ENCODE data around the gene IQCK. TPM values are rescaled to one million over a fixed set of nuclear protein-coding genes. Genes with fewer than 3 reads are reported as not detected.
A peak's percentile ranks its signal among the peaks of the same experiment; 100 is the strongest.

Gene IQCK
- polyA plus RNA-seq, 3 donors = 0.52 to 1.2 (median 0.58) TPM

- Histone ChIP-seq H3K9me3 (replicated peaks in 1 of 2; ENCODE audit: control insufficient read depth in 1 of 2, insufficient read depth in 1 of 2, low read length in 2 of 2) (no peaks in the 10 kb centered on the region), H3K27ac (ENCODE audit: low read depth in 1 of 2, low read length in 2 of 2) (no peak overlapping the region), H3K4me2 (replicated peaks; ENCODE audit: extremely low read depth, low read length, poor library complexity, severe bottlenecking) (no peak overlapping the region), H2AFZ (ENCODE audit: insufficient read depth, low read depth, low read length, poor library complexity, severe bottlenecking) (no peak overlapping the region), H3K36me3 (replicated peaks in 1 of 2; ENCODE audit: control insufficient read depth in 1 of 2, insufficient read depth in 2 of 2, low read length in 2 of 2) (no peaks in the 10 kb centered on the region), H3K79me2 (ENCODE audit: insufficient read depth, low read length) (no peaks in the 10 kb centered on the region), H3K27me3 (ENCODE audit: control insufficient read depth in 2 of 2, insufficient read depth in 2 of 2, low read length in 2 of 2) (no peaks in the 10 kb centered on the region), H3K9ac (ENCODE audit: insufficient read depth, low read length, poor library complexity, severe bottlenecking) (no peak overlapping the region), H4K20me1 (ENCODE audit: insufficient read depth, low read length) (no peaks in the 10 kb centered on the region), H3K4me1 (ENCODE audit: control insufficient read depth in 1 of 2, insufficient read depth in 2 of 2, low read length in 2 of 2) (peaks cover 0 to 2% of the 10 kb centered on the region in 2 donors), H3K4me3 (replicated peaks in 1 of 3; ENCODE audit: low read depth in 2 of 3, low read length in 3 of 3) (no peak overlapping the region)
- 96% methylated on average over 4 of the region's 9 CpGs for WGBS (ENCODE audit: insufficient coverage)
- Mint-ChIP-seq H3K9me3 (no peaks in the 10 kb centered on the region), H3K4me1 (peaks cover 8% of the 10 kb centered on the region), H3K36me3 (no peaks in the 10 kb centered on the region), H3K27ac (no peak overlapping the region), H3K4me3 (no peak overlapping the region), H3K27me3 (ENCODE audit: low read depth in 3 of 3) (no peaks in the 10 kb centered on the region)
- DNase-seq = no peak
- TF ChIP-seq CTCF (IDR thresholded peaks at IDR 0.05) = no peak
- intact Hi-C loops (cut with micrococcal nuclease) = loop anchor here in 1 of 2 donors (5.0 kb wide), 1 partner anchor 38 kb away; no protein-coding TSS in a partner anchor
Observed at GRCh38 chr16:19735074-19735867, 17.2 kb downstream of the IQCK start.

GRCh38 chr16:19737306-19738038, 19.4 kb downstream of the IQCK start:
- Histone ChIP-seq H3K9ac (ENCODE audit: insufficient read depth, low read length, poor library complexity, severe bottlenecking) (no peak overlapping the region), H3K4me2 (replicated peaks; ENCODE audit: extremely low read depth, low read length, poor library complexity, severe bottlenecking) (no peak overlapping the region), H3K4me1 (ENCODE audit: control insufficient read depth in 1 of 2, insufficient read depth in 2 of 2, low read length in 2 of 2) (peaks cover 0 to 2% of the 10 kb centered on the region in 2 donors), H3K36me3 (replicated peaks in 1 of 2; ENCODE audit: control insufficient read depth in 1 of 2, insufficient read depth in 2 of 2, low read length in 2 of 2) (no peaks in the 10 kb centered on the region), H4K20me1 (ENCODE audit: insufficient read depth, low read length) (no peaks in the 10 kb centered on the region), H3K9me3 (replicated peaks in 1 of 2; ENCODE audit: control insufficient read depth in 1 of 2, insufficient read depth in 1 of 2, low read length in 2 of 2) (no peaks in the 10 kb centered on the region), H2AFZ (ENCODE audit: insufficient read depth, low read depth, low read length, poor library complexity, severe bottlenecking) (peak overlapping the region; percentile 32), H3K79me2 (ENCODE audit: insufficient read depth, low read length) (no peaks in the 10 kb centered on the region), H3K27ac (ENCODE audit: low read depth in 1 of 2, low read length in 2 of 2) (no peak overlapping the region), H3K27me3 (ENCODE audit: control insufficient read depth in 2 of 2, insufficient read depth in 2 of 2, low read length in 2 of 2) (no peaks in the 10 kb centered on the region), H3K4me3 (replicated peaks in 1 of 3; ENCODE audit: low read depth in 2 of 3, low read length in 3 of 3) (no peak overlapping the region)
- no peak overlapping the region for H3K4me3 Mint-ChIP-seq
- intact Hi-C loops (cut with micrococcal nuclease) = loop anchor here in 1 of 2 donors (5.0 kb wide), 1 partner anchor 40 kb away; no protein-coding TSS in a partner anchor
- no peaks in the 10 kb centered on the region for H3K36me3 Mint-ChIP-seq
- H3K27me3 Mint-ChIP-seq (ENCODE audit: low read depth in 3 of 3) = peaks cover 0 to 3% (median 0%) of the 10 kb centered on the region in 3 donors
- H3K4me1 Mint-ChIP-seq = peaks cover 8% of the 10 kb centered on the region
- DNase-seq = no peak
- no peaks in the 10 kb centered on the region for H3K9me3 Mint-ChIP-seq
- no peak for TF ChIP-seq CTCF (IDR thresholded peaks at IDR 0.05)
- 27% methylated on average over 8 of the region's 12 CpGs for WGBS (ENCODE audit: insufficient coverage)
- H3K27ac Mint-ChIP-seq = peak overlapping the region in 1 of 7 donors; percentile 23
